KMS-11 (cell line): ENCODE results near the gene SNCA.

ENCODE experiments used
- H2AFZ ChIP-seq: fragments of 200-600 bp; sonication (generic); 2 replicates; pipeline ENCODE4 v1.6.1; 2016; ENCODE audit warnings: antibody characterized with exemption, mixed run types, low read depth
- H3K27ac ChIP-seq: fragments of 200-600 bp; sonication (generic); 2 replicates; pipeline ENCODE4 v1.6.1; 2016; ENCODE audit warnings: mild to moderate bottlenecking, mixed run types
- H3K27me3 ChIP-seq: fragments of 200-600 bp; sonication (generic); 2 replicates; pipeline ENCODE4 v1.6.1; 2017; ENCODE audit warnings: mild to moderate bottlenecking, low read depth, mixed run types, moderate library complexity; ENCODE audit not compliant: insufficient read depth
- H3K36me3 ChIP-seq: fragments of 200-600 bp; sonication (generic); 2 replicates; pipeline ENCODE4 v1.6.1; 2017; ENCODE audit warnings: mild to moderate bottlenecking, mixed run types; ENCODE audit not compliant: insufficient read depth
- H3K4me1 ChIP-seq: fragments of 200-600 bp; sonication (generic); 2 replicates; pipeline ENCODE4 v1.6.1; 2016; ENCODE audit warnings: mild to moderate bottlenecking, low read depth, mixed run types; ENCODE audit not compliant: poor library complexity, severe bottlenecking
- H3K4me2 ChIP-seq: fragments of 200-600 bp; sonication (generic); 2 replicates; pipeline ENCODE4 v1.7.0; 2016; ENCODE audit warnings: mild to moderate bottlenecking, mixed run types
- H3K4me3 ChIP-seq: fragments of 200-600 bp; sonication (generic); IDR thresholded peaks from 2 replicates; pipeline ENCODE4 v1.6.1; 2017; ENCODE audit warnings: low read depth, low read length, mixed read lengths; ENCODE audit not compliant: insufficient read depth
- H3K79me2 ChIP-seq: fragments of 200-600 bp; sonication (generic); 2 replicates; pipeline ENCODE4 v1.6.1; 2016; ENCODE audit warnings: low read depth, mixed run types; ENCODE audit not compliant: insufficient read depth
- H3K9ac ChIP-seq: fragments of 200-600 bp; sonication (generic); 2 replicates; pipeline ENCODE4 v1.6.1; 2016; ENCODE audit warnings: mild to moderate bottlenecking, mixed run types
- H4K20me1 ChIP-seq: fragments of 200-600 bp; sonication (generic); 2 replicates; pipeline ENCODE4 v1.6.1; 2016; ENCODE audit warnings: mild to moderate bottlenecking, mixed run types; ENCODE audit not compliant: insufficient read depth
- TF ChIP-seq, protein P1 (sequence below): fragments of 200-600 bp; sonication (generic); conservative IDR thresholded peaks from 2 replicates; pipeline ENCODE4 v1.6.1; 2017; ENCODE audit warnings: low read depth, mild to moderate bottlenecking, antibody characterized with exemption, low read length, moderate library complexity, mixed read lengths

Gene SNCA

GRCh38 chr4:89784686-89785231 lies 52.2 kb downstream of the SNCA start:
- no peaks in the 10 kb centered on the region for H3K4me1 ChIP-seq
- no peaks in the 10 kb centered on the region for H3K36me3 ChIP-seq
- no peak overlapping the region for H2AFZ ChIP-seq
- H3K27ac ChIP-seq, result no peak overlapping the region
- H3K4me2 ChIP-seq, result no peak overlapping the region
- H4K20me1 ChIP-seq, result no peaks in the 10 kb centered on the region
- H3K27me3 ChIP-seq, result no peaks in the 10 kb centered on the region
- no peak overlapping the region for H3K9ac ChIP-seq
- H3K4me3 ChIP-seq, result no peak overlapping the region
- H3K79me2 ChIP-seq, result no peaks in the 10 kb centered on the region
- TF ChIP-seq, protein P1, sequence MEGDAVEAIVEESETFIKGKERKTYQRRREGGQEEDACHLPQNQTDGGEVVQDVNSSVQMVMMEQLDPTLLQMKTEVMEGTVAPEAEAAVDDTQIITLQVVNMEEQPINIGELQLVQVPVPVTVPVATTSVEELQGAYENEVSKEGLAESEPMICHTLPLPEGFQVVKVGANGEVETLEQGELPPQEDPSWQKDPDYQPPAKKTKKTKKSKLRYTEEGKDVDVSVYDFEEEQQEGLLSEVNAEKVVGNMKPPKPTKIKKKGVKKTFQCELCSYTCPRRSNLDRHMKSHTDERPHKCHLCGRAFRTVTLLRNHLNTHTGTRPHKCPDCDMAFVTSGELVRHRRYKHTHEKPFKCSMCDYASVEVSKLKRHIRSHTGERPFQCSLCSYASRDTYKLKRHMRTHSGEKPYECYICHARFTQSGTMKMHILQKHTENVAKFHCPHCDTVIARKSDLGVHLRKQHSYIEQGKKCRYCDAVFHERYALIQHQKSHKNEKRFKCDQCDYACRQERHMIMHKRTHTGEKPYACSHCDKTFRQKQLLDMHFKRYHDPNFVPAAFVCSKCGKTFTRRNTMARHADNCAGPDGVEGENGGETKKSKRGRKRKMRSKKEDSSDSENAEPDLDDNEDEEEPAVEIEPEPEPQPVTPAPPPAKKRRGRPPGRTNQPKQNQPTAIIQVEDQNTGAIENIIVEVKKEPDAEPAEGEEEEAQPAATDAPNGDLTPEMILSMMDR, result no peak

GRCh38 chr4:89781321-89781720 lies 55.6 kb downstream of the SNCA start:
- no peaks in the 10 kb centered on the region for H4K20me1 ChIP-seq

GRCh38 chr4:89773805-89774204 lies 63.2 kb downstream of the SNCA start:
- Histone ChIP-seq H3K36me3 (no peaks in the 10 kb centered on the region), H3K27me3 (no peaks in the 10 kb centered on the region), H3K9ac (no peak overlapping the region), H3K4me3 (no peak overlapping the region), H3K79me2 (no peaks in the 10 kb centered on the region), H3K4me2 (no peak overlapping the region), H4K20me1 (no peaks in the 10 kb centered on the region), H3K27ac (no peak overlapping the region), H2AFZ (no peak overlapping the region), H3K4me1 (no peaks in the 10 kb centered on the region)
- TF ChIP-seq, protein P1, result no peak

More at GRCh38 chr4:89781321-89781720, 55.6 kb downstream of the SNCA start:
- Histone ChIP-seq H3K4me2 (no peak overlapping the region), H3K79me2 (no peaks in the 10 kb centered on the region), H3K4me1 (no peaks in the 10 kb centered on the region), H3K36me3 (no peaks in the 10 kb centered on the region), H2AFZ (no peak overlapping the region), H3K27me3 (no peaks in the 10 kb centered on the region), H3K27ac (no peak overlapping the region), H3K4me3 (no peak overlapping the region), H3K9ac (no peak overlapping the region)
- TF ChIP-seq, protein P1, result no peak

GRCh38 chr4:89769856-89770255 lies 67.1 kb downstream of the SNCA start:
- no peak overlapping the region for H3K9ac ChIP-seq
- TF ChIP-seq, protein P1, result no peak
- no peaks in the 10 kb centered on the region for H4K20me1 ChIP-seq
- no peak overlapping the region for H3K4me2 ChIP-seq
- H3K4me3 ChIP-seq, result no peak overlapping the region
- no peak overlapping the region for H2AFZ ChIP-seq
- H3K27ac ChIP-seq, result no peak overlapping the region
- no peaks in the 10 kb centered on the region for H3K27me3 ChIP-seq
- H3K79me2 ChIP-seq, result no peaks in the 10 kb centered on the region
- no peaks in the 10 kb centered on the region for H3K4me1 ChIP-seq
- H3K36me3 ChIP-seq, result no peaks in the 10 kb centered on the region
